ENCODE results near the gene ATP9A. TPM values are rescaled to one million over a fixed set of nuclear protein-coding genes. Genes with fewer than 3 reads are reported as not detected.

The ATP9A gene
- total and polyA plus RNA-seq, 2 of the 8 experiments (the other 6 are each of a cell fraction or from before 2014, with no cell fraction given): 5.0 to 6.4 TPM

GRCh38 chr20:51623255-51623654, 144.9 kb downstream of the ATP9A start:
- Histone ChIP-seq H2AK5ac (ENCODE audit: low read depth, low read length) (no peak overlapping the region), H3K4me1 (replicated peaks in 1 of 4; ENCODE audit: control insufficient read depth in 3 of 4, insufficient read depth in 4 of 4, low read length in 3 of 4) (peaks cover 0 to 2% (median 0%) of the 10 kb centered on the region in 4 experiments; a peak in 2 of 7 replicates), H3K79me1 (ENCODE audit: low read depth, low read length) (no peaks in the 10 kb centered on the region), H3K4ac (replicated peaks; ENCODE audit: insufficient read length, low read depth, low read length) (no peak overlapping the region), H4K5ac (ENCODE audit: insufficient read length, low read depth, low read length) (no peak overlapping the region), H4K91ac (replicated peaks; ENCODE audit: insufficient read length, low read length) (no peak overlapping the region), H3K4me2 (ENCODE audit: insufficient read depth in 1 of 2, low read depth in 2 of 2, low read length in 2 of 2) (no peak overlapping the region), H3K56ac (replicated peaks; ENCODE audit: insufficient read length, low read depth, low read length) (no peak overlapping the region), H3K27me3 (replicated peaks in 1 of 4; ENCODE audit: control insufficient read depth in 3 of 4, extremely low read depth in 1 of 4, insufficient read depth in 3 of 4, low read length in 3 of 4) (no peaks in the 10 kb centered on the region), H2BK5ac (ENCODE audit: low read depth, low read length) (no peak overlapping the region), H2BK20ac (ENCODE audit: low read length) (no peak overlapping the region), H3K18ac (ENCODE audit: extremely low read depth, low read length) (no peak overlapping the region), H3K9me3 (ENCODE audit: insufficient read depth in 2 of 2, low read depth in 1 of 2, low read length in 1 of 2) (no peaks in the 10 kb centered on the region), H3K36me3 (ENCODE audit: control insufficient read depth in 2 of 4, insufficient read depth in 4 of 4, low read length in 3 of 4) (no peaks in the 10 kb centered on the region), H2BK12ac (ENCODE audit: low read depth, low read length) (no peak overlapping the region), H3K79me2 (ENCODE audit: control insufficient read depth in 1 of 2, insufficient read depth in 2 of 2, low read length in 2 of 2) (no peaks in the 10 kb centered on the region), H4K8ac (ENCODE audit: extremely low read depth, insufficient read depth, low read length) (no peak overlapping the region), H3K23ac (ENCODE audit: insufficient read length) (no peak overlapping the region), H2BK15ac (ENCODE audit: low read length) (no peak overlapping the region), H3K27ac (ENCODE audit: low read depth, low read length) (no peak overlapping the region), H3K4me3 (ENCODE audit: extremely low read depth in 1 of 4, insufficient read depth in 2 of 4, low read depth in 3 of 4, low read length in 4 of 4) (no peak overlapping the region), H2BK120ac (replicated peaks; ENCODE audit: low read depth, low read length) (no peak overlapping the region), H3K23me2 (ENCODE audit: low read depth, low read length) (no peaks in the 10 kb centered on the region), H4K20me1 (replicated peaks in 1 of 2; ENCODE audit: control insufficient read depth in 1 of 2, insufficient read depth in 2 of 2, low read length in 2 of 2) (no peaks in the 10 kb centered on the region), H2AFZ (ENCODE audit: low read length) (no peak overlapping the region), H3K9ac (replicated peaks in 1 of 4; ENCODE audit: extremely low read depth in 1 of 4, low read depth in 3 of 4, low read length in 3 of 4) (no peak overlapping the region), H3K14ac (ENCODE audit: insufficient read length) (no peak overlapping the region)
- TF ChIP-seq NRF1 (IDR thresholded peaks at IDR 0.05; ENCODE audit: low read depth, low read length) (no peak), RBBP5 (IDR thresholded peaks at IDR 0.05; ENCODE audit: borderline replicate concordance, low read depth, low read length) (no peak), HDAC6 (IDR thresholded peaks at IDR 0.05; ENCODE audit: low read depth, low read length) (no peak), SP4 (IDR thresholded peaks at IDR 0.05; ENCODE audit: low read length) (no peak)
- 90% methylated on average over 9 of the region's 9 CpGs; no CpG with 5 or more reads in 1 of the 2 experiments for WGBS, 2 experiments (ENCODE audit: extremely low coverage in 1 of 2, insufficient coverage in 1 of 2, insufficient read length in 1 of 2, insufficient replicate concordance in 2 of 2, low coverage in 1 of 2, low lambda C conversion rate in 2 of 2, missing lambda C conversion rate in 1 of 2)
- ChIA-PET CTCF (ENCODE audit: partially characterized antibody) (interaction anchor here (0.6 to 2.8 kb wide), 21 partner anchors 9 to 635 kb away, joined by 3 to 23 read pairs (median 4); no protein-coding TSS in a partner anchor), POLR2A (ENCODE audit: partially characterized antibody) (interaction anchor here (0.6 kb wide), 1 partner anchor 18 kb away, joined by 3 read pairs; no protein-coding TSS in a partner anchor)
- FAIRE-seq (no peak), DNase-seq (ENCODE audit: low read depth in 1 of 2, low spot score in 2 of 2) (no peak)

Measured in H1 (cell line).